H9 (cell line): ENCODE data around the gene DNAH8. TPM values are rescaled to one million over a fixed set of nuclear protein-coding genes. Genes with fewer than 3 reads are reported as not detected.

ENCODE experiments used
- DNase-seq: peaks from one replicate; pipeline ENCODE4 v3.0.0-alpha.2; 2017
- H2AFZ ChIP-seq: one replicate; pipeline ENCODE4 v1.6.1; 2013; ENCODE audit warnings: mild to moderate bottlenecking, low read length, control low read depth, moderate library complexity
- H2AK5ac ChIP-seq: 2 replicates; pipeline ENCODE4 v1.6.1; 2013; ENCODE audit warnings: low read length, control low read depth, mixed read lengths; ENCODE audit not compliant: insufficient read length
- H2BK120ac ChIP-seq: one replicate; pipeline ENCODE4 v1.6.1; 2013; ENCODE audit warnings: low read depth, mild to moderate bottlenecking, low read length, control low read depth, inconsistent platforms; ENCODE audit not compliant: poor library complexity, severe bottlenecking
- H2BK12ac ChIP-seq: 2 replicates; pipeline ENCODE4 v1.6.1; 2013; ENCODE audit warnings: low read length, control low read depth, mixed read lengths, low read depth; ENCODE audit not compliant: insufficient read length
- H2BK15ac ChIP-seq: 2 replicates; pipeline ENCODE4 v1.6.1; 2013; ENCODE audit warnings: low read depth, low read length, control low read depth
- H2BK20ac ChIP-seq: one replicate; pipeline ENCODE4 v1.6.1; 2013; ENCODE audit warnings: low read depth, mild to moderate bottlenecking, low read length, control low read depth, inconsistent platforms; ENCODE audit not compliant: poor library complexity, severe bottlenecking
- H2BK5ac ChIP-seq: 2 replicates; pipeline ENCODE4 v1.6.1; 2013; ENCODE audit warnings: low read length, control low read depth, mixed read lengths; ENCODE audit not compliant: insufficient read length
- H3K14ac ChIP-seq: 2 replicates; pipeline ENCODE4 v1.6.1; 2013; ENCODE audit warnings: low read length, control low read depth; ENCODE audit not compliant: insufficient read depth
- H3K18ac ChIP-seq: 2 replicates; pipeline ENCODE4 v1.6.1; 2013; ENCODE audit warnings: low read depth, mild to moderate bottlenecking, mixed read lengths, low read length, control low read depth; ENCODE audit not compliant: insufficient read length
- H3K23ac ChIP-seq: 2 replicates; pipeline ENCODE4 v1.6.1; 2013; ENCODE audit warnings: low read length, control low read depth, mixed read lengths, low read depth; ENCODE audit not compliant: insufficient read length
- H3K23me2 ChIP-seq: 2 replicates; pipeline ENCODE4 v1.6.1; 2013; ENCODE audit warnings: low read depth, mild to moderate bottlenecking, mixed read lengths, low read length, control low read depth; ENCODE audit not compliant: insufficient read length, poor library complexity, severe bottlenecking
- H3K27ac ChIP-seq: 2 replicates; pipeline ENCODE4 v1.5.1; 2013; ENCODE audit warnings: low read length, control low read depth, mixed read lengths, low read depth; ENCODE audit not compliant: insufficient read length
- H3K27me3 ChIP-seq: 2 replicates; pipeline ENCODE4 v1.6.1; 2013; ENCODE audit warnings: low read length, control low read depth, inconsistent platforms; ENCODE audit not compliant: insufficient read depth
- H3K4ac ChIP-seq: 2 replicates; pipeline ENCODE4 v1.6.1; 2013; ENCODE audit warnings: low read depth, mild to moderate bottlenecking, control low read depth, inconsistent platforms, low read length, moderate library complexity
- H3K4me1 ChIP-seq: 2 replicates; pipeline ENCODE4 v1.6.1; 2013; ENCODE audit warnings: low read length, control low read depth, inconsistent platforms; ENCODE audit not compliant: insufficient read depth
- H3K4me2 ChIP-seq: 2 replicates; pipeline ENCODE4 v1.6.1; 2013; ENCODE audit warnings: low read length, control low read depth, mixed read lengths; ENCODE audit not compliant: insufficient read length, insufficient read depth
- H3K56ac ChIP-seq: 2 replicates; pipeline ENCODE4 v1.6.1; 2013; ENCODE audit warnings: low read depth, mild to moderate bottlenecking, mixed read lengths, low read length, control low read depth; ENCODE audit not compliant: insufficient read length
- H3K79me1 ChIP-seq: 2 replicates; pipeline ENCODE4 v1.6.1; 2013; ENCODE audit warnings: low read depth, mild to moderate bottlenecking, moderate library complexity, low read length, control low read depth, inconsistent platforms; ENCODE audit not compliant: insufficient read depth, poor library complexity, severe bottlenecking
- H3K79me2 ChIP-seq: 2 replicates; pipeline ENCODE4 v1.6.1; 2013; ENCODE audit warnings: low read length, control low read depth, inconsistent platforms; ENCODE audit not compliant: insufficient read depth
- H3K9ac ChIP-seq: 2 replicates; pipeline ENCODE4 v1.6.1; 2013; ENCODE audit warnings: low read length, control low read depth, mixed read lengths; ENCODE audit not compliant: insufficient read length; ENCODE audit errors: extremely low read depth
- H3K9me3 ChIP-seq: one replicate; pipeline ENCODE4 v1.6.1; 2013; ENCODE audit warnings: low read depth, low read length, inconsistent platforms; ENCODE audit not compliant: control insufficient read depth
- H3T11ph ChIP-seq: one replicate; pipeline ENCODE4 v1.6.1; 2013; ENCODE audit warnings: mild to moderate bottlenecking, low read length, control low read depth, inconsistent platforms
- H4K20me1 ChIP-seq: one replicate; pipeline ENCODE4 v1.6.1; 2013; ENCODE audit not compliant: control insufficient read depth, insufficient read length, insufficient read depth
- H4K5ac ChIP-seq: 2 replicates; pipeline ENCODE4 v1.6.1; 2013; ENCODE audit warnings: low read depth, mild to moderate bottlenecking, mixed read lengths, low read length, control low read depth; ENCODE audit not compliant: insufficient read length
- H4K8ac ChIP-seq: replicated peaks from 2 replicates; pipeline ENCODE4 v1.6.1; 2013; ENCODE audit warnings: low read length, control low read depth, mixed read lengths, low read depth; ENCODE audit not compliant: insufficient read length
- H4K91ac ChIP-seq: 2 replicates; pipeline ENCODE4 v1.6.1; 2013; ENCODE audit warnings: low read depth, mild to moderate bottlenecking, moderate library complexity, mixed read lengths, low read length, control low read depth; ENCODE audit not compliant: insufficient read length
- H3K27ac Mint-ChIP-seq, 3 experiments: 2 replicates in 2 of 3; 3 replicates in 1 of 3; pipeline ENCODE4 v1.8.0; 2020 to 2021; ENCODE audit warnings: mixed read lengths in 3 of 3, mild to moderate bottlenecking in 1 of 3, moderate library complexity in 1 of 3
- H3K27me3 Mint-ChIP-seq: 2 replicates; pipeline ENCODE4 v1.8.0; 2021; ENCODE audit warnings: low read depth, mild to moderate bottlenecking, moderate library complexity, mixed read lengths
- H3K36me3 Mint-ChIP-seq, 3 experiments: 2 replicates in 2 of 3; 3 replicates in 1 of 3; pipeline ENCODE4 v1.8.0; 2020 to 2021; ENCODE audit warnings: low read depth in 3 of 3, mixed read lengths in 3 of 3; ENCODE audit not compliant: insufficient read depth in 1 of 3
- H3K4me1 Mint-ChIP-seq, 2 experiments: 2 replicates each; pipeline ENCODE4 v1.8.0; 2020; ENCODE audit warnings: mixed read lengths in 2 of 2
- H3K4me3 Mint-ChIP-seq, 2 experiments: 2 replicates in 1 of 2; 3 replicates in 1 of 2; pipeline ENCODE4 v1.8.0; 2020 to 2021; ENCODE audit warnings: mild to moderate bottlenecking in 2 of 2, mixed read lengths in 2 of 2, moderate library complexity in 1 of 2
- H3K9me3 Mint-ChIP-seq, 2 experiments: 2 replicates in 1 of 2; 3 replicates in 1 of 2; pipeline ENCODE4 v1.8.0; 2020; ENCODE audit warnings: mild to moderate bottlenecking in 2 of 2, mixed read lengths in 2 of 2, moderate library complexity in 1 of 2
- WGBS: extraction: QIAGEN DNeasy Blood & Tissue Kit; methylation state at CpG from one replicate; pipeline ENCODE4 v1.1.7; 2013; ENCODE audit warnings: missing lambda C conversion rate, low lambda C conversion rate, mixed read lengths; ENCODE audit not compliant: insufficient read length; ENCODE audit errors: extremely low coverage; 5-methylcytosine and 5-hydroxymethylcytosine counted together
- total RNA-seq: library from RNA; stranded (reverse); gene quantifications from 2 replicates; pipeline ENCODE4 v1.2.1, GENCODE V29; 2021
- TF ChIP-seq, protein P1 (sequence below): fragments of 200-600 bp; sonication (generic); conservative IDR thresholded peaks from 3 replicates; pipeline ENCODE4 v1.8.0; 2021; ENCODE audit warnings: antibody characterized with exemption, mild to moderate bottlenecking

Gene DNAH8
- total RNA-seq, 1 experiment from 2014 or later = not detected

DNA sequence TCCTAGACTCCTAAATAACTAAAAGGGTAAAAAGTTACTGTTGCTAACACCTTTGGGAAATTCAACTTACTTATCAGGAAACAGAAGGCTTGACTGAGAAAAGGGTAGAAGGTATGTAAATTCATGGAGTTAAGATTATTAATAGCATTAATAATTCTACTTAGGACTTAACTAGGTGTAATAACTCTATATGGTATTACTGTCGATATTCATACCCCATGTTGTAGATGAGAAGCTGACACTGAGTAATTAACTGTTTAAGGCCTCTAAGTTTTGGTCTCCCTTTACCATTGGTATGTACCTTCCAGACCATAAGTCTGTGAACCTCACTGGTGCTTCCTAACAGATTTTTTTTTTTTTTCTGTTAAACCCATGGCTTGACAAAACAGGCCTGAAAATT, 27.6 kb upstream of the DNAH8 start:
- Histone ChIP-seq H4K20me1 (no peaks in the 10 kb centered on the region), H3K4ac (no peak overlapping the region), H3K27me3 (no peaks in the 10 kb centered on the region), H2AFZ (no peak overlapping the region), H3K56ac (no peak overlapping the region), H3K18ac (no peak overlapping the region), H4K5ac (no peak overlapping the region), H2BK120ac (no peak overlapping the region), H2AK5ac (no peak overlapping the region), H3K79me1 (peaks cover 14% of the 10 kb centered on the region), H3K23me2 (no peaks in the 10 kb centered on the region), H3K9me3 (no peaks in the 10 kb centered on the region), H3K23ac (no peak overlapping the region), H3K14ac (no peak overlapping the region), H2BK15ac (no peak overlapping the region), H3K9ac (no peak overlapping the region), H3K79me2 (no peaks in the 10 kb centered on the region), H2BK12ac (no peak overlapping the region), H3K27ac (no peak overlapping the region), H4K91ac (no peak overlapping the region), H2BK20ac (no peak overlapping the region), H3K4me2 (no peak overlapping the region), H3T11ph (no peak overlapping the region), H2BK5ac (no peak overlapping the region), H4K8ac (no peak overlapping the region), H3K4me1 (no peaks in the 10 kb centered on the region)
- DNase-seq = no peak
- Mint-ChIP-seq H3K9me3 (no peaks in the 10 kb centered on the region), H3K4me1 (peaks cover 9% of the 10 kb centered on the region in 2 experiments; a peak in 3 of 4 replicates), H3K36me3 (peaks cover 17 to 34% (median 31%) of the 10 kb centered on the region in 3 experiments), H3K27me3 (no peaks in the 10 kb centered on the region), H3K4me3 (no peak overlapping the region), H3K27ac (peak overlapping the region in 2 of 3 experiments; percentile 23 to 36; a peak in 4 of 7 replicates)
- WGBS = no CpG with 5 or more reads among the region's 1 CpG
- TF ChIP-seq, protein P1, sequence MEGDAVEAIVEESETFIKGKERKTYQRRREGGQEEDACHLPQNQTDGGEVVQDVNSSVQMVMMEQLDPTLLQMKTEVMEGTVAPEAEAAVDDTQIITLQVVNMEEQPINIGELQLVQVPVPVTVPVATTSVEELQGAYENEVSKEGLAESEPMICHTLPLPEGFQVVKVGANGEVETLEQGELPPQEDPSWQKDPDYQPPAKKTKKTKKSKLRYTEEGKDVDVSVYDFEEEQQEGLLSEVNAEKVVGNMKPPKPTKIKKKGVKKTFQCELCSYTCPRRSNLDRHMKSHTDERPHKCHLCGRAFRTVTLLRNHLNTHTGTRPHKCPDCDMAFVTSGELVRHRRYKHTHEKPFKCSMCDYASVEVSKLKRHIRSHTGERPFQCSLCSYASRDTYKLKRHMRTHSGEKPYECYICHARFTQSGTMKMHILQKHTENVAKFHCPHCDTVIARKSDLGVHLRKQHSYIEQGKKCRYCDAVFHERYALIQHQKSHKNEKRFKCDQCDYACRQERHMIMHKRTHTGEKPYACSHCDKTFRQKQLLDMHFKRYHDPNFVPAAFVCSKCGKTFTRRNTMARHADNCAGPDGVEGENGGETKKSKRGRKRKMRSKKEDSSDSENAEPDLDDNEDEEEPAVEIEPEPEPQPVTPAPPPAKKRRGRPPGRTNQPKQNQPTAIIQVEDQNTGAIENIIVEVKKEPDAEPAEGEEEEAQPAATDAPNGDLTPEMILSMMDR = no peak
